ENCODE results near the gene CDC45.

The CDC45 gene

DNA sequence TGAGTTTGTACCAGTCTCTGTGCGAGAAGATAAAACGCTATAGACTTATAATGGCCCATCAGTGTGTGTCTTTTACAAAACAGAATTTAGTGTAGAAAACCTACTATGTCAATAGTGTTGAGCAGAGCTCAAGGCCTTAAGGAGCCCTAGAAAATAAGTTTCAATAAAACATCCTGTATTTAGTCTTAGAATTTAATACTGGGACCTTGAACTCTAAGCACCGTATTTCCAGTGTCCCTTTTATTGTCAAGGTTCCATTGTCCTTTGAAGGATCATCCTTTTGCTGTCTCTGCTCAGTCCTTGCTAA lies 16.6 kb downstream of the CDC45 start:
- DNase-seq: no peak

GRCh38 chr22:19497245-19497644 lies 17.5 kb downstream of the CDC45 start:
- no peak for DNase-seq

GRCh38 chr22:19498154-19498865 lies 18.6 kb downstream of the CDC45 start:
- no peak for DNase-seq

GRCh38 chr22:19498866-19499190 lies 19.1 kb downstream of the CDC45 start:
- no peak for DNase-seq

DNA sequence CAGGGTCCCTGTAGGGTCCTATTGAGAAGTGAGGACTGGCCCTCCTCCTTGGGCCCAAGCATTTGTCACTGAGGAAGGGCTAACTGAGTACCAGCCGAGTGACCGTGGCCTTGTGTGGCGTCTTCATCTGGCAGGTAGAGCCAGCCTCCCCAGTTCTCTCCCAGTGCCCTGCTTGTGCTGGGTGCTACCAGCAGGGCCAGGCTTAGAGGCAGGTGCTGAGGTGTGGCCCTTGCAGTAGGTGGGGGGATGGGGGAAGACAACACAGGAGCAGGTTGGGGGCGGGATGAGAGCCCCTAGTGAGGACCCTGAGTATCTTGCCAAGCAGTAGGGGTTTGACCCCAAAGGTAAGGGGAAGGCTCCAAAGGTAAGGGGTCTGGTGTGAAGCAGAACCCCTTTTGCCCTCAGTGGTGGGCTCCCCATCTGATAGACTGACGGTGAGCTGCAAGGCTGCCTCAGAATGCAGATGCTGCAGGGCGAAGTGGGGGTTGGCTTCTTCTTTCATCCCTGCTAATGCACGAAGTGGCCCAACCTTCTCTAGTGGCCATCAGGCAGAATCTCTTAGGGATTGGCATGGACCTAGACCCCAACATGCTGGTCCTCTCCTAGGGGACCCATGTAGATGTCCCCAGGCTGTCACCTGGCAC lies 19.6 kb downstream of the CDC45 start:
- DNase-seq: no peak

- no peak for DNase-seq
These were observed 20.1 kb downstream of the CDC45 start for GRCh38 chr22:19499880-19500242.

DNA sequence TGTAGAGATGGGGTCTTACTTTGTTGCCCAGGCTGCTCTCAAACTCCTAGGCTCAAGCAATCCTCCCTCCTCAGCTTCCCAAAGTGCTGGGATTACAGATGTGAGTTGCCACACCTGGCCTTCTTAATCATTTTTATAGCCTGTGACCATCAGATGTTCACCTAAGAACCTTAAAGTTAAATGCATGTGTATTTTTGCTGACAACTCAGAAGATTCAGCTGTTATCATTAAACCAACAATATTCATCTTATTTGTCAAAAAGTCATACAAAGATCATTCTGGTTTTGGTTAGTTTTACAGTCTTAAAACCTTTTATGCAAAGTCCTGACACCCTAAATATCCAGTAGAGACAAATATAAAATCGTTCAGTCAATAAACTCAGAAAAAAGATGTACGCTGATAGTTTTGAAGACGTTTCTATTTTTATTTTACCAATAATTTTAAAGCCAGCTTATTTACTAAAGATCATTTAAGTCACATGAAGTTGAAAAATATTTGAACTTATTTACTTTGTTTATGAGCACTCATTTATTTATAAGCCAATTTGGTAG lies 22.3 kb downstream of the CDC45 start:
- no peak for DNase-seq

- no peak for DNase-seq
These were observed 23.6 kb downstream of the CDC45 start for GRCh38 chr22:19503367-19503766.

GRCh38 chr22:19503869-19504268 lies 24.1 kb downstream of the CDC45 start:
- no peak for DNase-seq

GRCh38 chr22:19504900-19505734 lies 25.4 kb downstream of the CDC45 start:
- DNase-seq: no peak

DNA sequence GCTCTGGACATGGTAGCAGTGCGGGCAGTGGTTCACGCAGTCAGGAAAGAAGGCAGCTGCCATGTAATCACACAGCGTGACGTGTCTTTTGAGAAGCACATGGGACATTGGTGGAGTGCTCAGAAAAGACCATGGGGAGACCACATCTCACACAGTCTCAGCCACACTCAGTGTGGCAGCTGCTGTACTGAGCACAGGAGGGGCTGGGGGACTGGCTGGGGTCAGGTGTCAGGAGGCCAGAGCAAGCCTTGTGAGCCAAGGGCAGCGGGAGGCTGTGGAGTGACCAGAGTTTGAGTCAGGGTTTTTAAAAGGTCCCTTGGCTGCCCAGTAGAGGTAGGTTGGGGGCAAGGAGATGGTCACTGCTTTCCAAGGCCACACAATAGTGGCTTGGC lies 26.0 kb downstream of the CDC45 start:
- no peak for DNase-seq

- DNase-seq: no peak
These were observed 26.5 kb downstream of the CDC45 start for GRCh38 chr22:19506212-19506611.

GRCh38 chr22:19507534-19507861 lies 27.8 kb downstream of the CDC45 start:
- no peak for DNase-seq

DNA sequence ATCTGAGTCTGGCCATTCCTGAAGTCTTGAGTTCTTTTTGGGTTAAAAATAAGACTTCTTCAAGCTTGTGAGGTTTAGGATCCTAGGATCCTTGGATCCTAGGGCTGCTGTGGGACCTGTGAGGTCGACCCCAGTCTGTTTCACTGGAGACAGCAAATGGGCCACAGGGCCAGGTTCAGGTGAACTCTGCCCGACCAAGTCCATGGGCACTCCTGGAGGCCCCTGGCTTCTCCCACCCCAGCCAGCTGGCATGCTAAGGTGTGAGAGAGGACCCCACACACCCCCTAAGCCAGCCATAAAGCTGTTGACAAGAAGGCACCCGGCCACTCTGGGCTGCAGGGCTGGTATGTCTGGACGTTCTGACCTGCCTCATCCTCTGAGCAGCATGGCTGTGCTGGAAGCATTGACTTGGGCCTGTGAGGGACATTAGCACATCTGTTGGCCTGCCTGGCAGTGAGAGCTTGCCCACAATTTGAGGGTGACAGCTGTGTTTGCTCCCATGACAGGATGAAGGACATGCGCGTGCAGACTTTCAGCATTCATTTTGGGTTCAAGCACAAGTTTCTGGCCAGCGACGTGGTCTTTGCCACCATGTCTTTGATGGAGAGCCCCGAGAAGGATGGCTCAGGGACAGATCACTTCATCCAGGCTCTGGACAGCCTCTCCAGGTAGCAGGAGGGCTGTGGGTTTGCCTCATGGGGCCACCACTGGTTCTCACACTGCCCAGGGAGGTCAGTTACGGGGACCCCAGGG lies 28.5 kb downstream of the CDC45 start:
- no peak for DNase-seq

- no peak for DNase-seq
These were observed 29.5 kb downstream of the CDC45 start for GRCh38 chr22:19509191-19509590.

GRCh38 chr22:19509923-19510322 lies 30.2 kb downstream of the CDC45 start:
- DNase-seq: no peak

- no peak for DNase-seq
These were observed 31.2 kb downstream of the CDC45 start for GRCh38 chr22:19510919-19511341.

GRCh38 chr22:19513823-19514222 lies 34.1 kb downstream of the CDC45 start:
- DNase-seq: no peak

- DNase-seq: no peak
These were observed 35.3 kb downstream of the CDC45 start for GRCh38 chr22:19514831-19515565.

- DNase-seq: no peak
These were observed 36.1 kb downstream of the CDC45 start for GRCh38 chr22:19515654-19516377.

DNA sequence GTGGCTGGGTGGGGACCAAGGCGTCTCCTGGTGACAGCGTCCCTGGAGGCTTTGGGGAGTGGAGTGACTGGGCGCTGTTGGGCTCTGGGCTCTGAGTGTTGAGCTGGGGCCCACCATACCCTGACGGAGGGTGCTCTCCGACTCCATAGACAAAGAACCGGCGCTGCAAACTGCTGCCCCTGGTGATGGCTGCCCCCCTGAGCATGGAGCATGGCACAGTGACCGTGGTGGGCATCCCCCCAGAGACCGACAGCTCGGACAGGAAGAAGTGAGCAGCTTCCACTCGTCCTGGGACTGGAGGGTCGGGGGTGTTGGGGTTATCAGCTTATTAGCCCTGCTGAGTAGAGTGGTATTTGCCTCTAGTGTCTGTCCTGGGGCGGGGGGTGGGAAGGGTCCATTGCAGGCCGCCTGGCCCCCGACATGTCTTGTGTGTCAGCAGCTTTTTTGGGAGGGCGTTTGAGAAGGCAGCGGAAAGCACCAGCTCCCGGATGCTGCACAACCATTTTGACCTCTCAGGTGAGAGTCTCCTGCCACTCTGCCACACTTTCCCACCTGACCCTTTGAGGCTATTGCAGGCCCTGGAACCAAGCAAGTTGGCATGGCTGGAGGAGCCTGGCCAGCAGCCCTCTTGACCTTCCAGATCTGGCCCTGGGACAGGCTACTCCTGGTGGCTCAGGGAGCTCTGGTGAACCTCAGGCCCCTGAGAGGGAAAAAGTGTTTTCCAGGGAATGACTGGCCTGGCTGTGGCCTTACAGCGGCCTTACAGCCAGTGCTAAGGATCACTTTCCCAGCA lies 36.9 kb downstream of the CDC45 start:
- no peak for DNase-seq

All from activated CD4-positive, CD25-positive, alpha-beta regulatory T cell (primary cell).